Measurements from ENCODE around the gene KLC1. TPM values are rescaled to one million over a fixed set of nuclear protein-coding genes. Genes with fewer than 3 reads are reported as not detected.
"Not testable (repeated sequence)": the region's sequence is repeated elsewhere in the genome, so short reads cannot be mapped to it uniquely, and the experiment has no call there.

KLC1 gene
- total and polyA plus RNA-seq, 4 donors: 22.9 to 131 (median 46.0) TPM

DNA sequence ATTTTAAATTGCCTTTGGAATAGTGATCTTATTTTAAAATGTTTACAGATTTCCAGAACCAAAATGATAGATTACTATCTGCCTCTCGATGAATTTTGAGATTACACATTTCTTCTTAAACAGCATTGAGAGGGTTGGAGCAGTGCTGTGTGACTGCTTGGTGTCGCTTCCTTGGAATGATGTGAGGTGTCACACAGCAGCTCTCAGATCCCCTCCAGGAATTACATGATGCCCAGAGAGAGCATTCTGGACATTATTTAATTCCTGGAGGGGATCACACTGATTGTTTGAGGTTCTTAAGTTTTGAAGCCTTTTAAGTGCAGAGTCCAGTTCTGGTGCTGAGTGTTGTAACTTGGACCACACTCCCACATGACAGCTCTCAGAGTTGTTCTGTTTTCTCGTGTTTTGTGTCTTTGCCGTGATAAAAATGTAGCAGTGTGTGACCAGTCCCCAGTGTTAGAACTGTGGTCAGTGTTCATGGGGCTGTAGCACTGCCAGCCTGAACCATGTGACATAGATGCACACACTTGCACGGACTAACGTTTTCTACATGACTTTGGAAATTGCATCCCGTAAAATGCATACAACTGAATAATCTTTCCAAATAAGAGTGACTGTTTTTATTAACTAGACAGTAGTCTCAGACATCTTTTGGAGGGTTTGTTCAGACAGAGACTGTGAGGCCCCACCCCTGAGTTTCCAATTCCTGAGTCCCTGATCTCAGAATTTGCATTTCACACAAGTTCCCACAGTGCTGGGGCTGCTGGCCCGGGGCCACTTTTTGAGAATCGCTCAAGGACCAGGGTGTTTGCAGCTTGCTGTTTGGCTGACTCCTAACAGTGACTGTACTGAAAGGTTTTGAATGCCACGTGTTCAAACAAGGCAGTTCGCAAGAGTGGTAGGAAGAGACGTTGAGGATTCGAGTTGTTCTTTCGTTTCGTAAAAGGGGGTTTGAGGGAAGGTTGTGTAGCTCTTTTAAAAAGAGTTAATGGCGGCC is 60.2 kb downstream of the KLC1 start:
- no peak overlapping the region for H3K4me3 ChIP-seq (ENCODE audit: low read depth in 1 of 3, low read length in 3 of 3)
- no peak overlapping the region for H3K27ac ChIP-seq (ENCODE audit: low read depth in 1 of 2, low read length in 2 of 2)

DNA sequence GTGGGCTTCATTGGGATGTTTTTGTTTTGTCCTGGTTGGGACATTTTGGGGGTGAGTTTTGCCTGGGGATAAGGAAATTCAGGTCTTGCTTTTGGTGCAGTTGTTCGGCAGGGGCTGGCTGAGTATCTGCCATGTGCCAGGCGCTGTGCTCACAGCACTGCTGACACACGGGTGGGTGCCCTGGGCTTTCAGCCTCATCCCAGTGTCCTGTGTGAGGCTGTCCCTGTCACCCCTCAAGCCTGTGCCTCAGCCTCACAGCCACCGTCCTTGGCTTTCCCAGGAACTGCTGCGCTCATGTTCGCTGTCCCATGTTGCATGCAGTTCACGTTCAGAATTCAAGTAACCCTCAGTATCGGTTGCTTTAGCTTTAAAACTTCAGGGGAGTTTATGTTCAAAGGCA is 61.3 kb downstream of the KLC1 start:
- Histone ChIP-seq H3K27ac (ENCODE audit: low read depth in 1 of 2, low read length in 2 of 2) (no peak overlapping the region), H3K4me1 (ENCODE audit: control insufficient read depth in 4 of 4, insufficient read depth in 4 of 4, low read length in 3 of 4) (peaks cover 0 to 1% (median 0%) of the 10 kb centered on the region in 4 donors)

More for the DNA sequence above, 60.2 kb downstream of the KLC1 start:
- H3K36me3 ChIP-seq (ENCODE audit: control insufficient read depth in 4 of 4, insufficient read depth in 3 of 4, low read depth in 1 of 4, low read length in 3 of 4): peaks cover 23 to 45% (median 36%) of the 10 kb centered on the region in 4 donors
- WGBS: 85% methylated on average over 16 of the region's 16 CpGs
- no peaks in the 10 kb centered on the region for H3K27me3 ChIP-seq (ENCODE audit: control insufficient read depth in 4 of 4, insufficient read depth in 4 of 4, low read length in 3 of 4)
- DNase-seq (ENCODE audit: low spot score): no peak
- no peaks in the 10 kb centered on the region for H3K9me3 ChIP-seq (ENCODE audit: control insufficient read depth in 4 of 4, low read length in 3 of 4)
- TF ChIP-seq HNF4A (conservative IDR thresholded peaks at IDR 0.05): no peak
- no peak for TF ChIP-seq GABPA (IDR thresholded peaks at IDR 0.05 in 1 of 2, conservative IDR thresholded peaks at IDR 0.05 in 1 of 2)
- no peak for TF ChIP-seq YY1 (IDR thresholded peaks at IDR 0.05)
- no peak overlapping the region for H3K9ac ChIP-seq (ENCODE audit: low read depth in 1 of 2, low read length in 2 of 2)
- H3K4me1 ChIP-seq (ENCODE audit: control insufficient read depth in 4 of 4, insufficient read depth in 4 of 4, low read length in 3 of 4): no peaks in the 10 kb centered on the region

DNA sequence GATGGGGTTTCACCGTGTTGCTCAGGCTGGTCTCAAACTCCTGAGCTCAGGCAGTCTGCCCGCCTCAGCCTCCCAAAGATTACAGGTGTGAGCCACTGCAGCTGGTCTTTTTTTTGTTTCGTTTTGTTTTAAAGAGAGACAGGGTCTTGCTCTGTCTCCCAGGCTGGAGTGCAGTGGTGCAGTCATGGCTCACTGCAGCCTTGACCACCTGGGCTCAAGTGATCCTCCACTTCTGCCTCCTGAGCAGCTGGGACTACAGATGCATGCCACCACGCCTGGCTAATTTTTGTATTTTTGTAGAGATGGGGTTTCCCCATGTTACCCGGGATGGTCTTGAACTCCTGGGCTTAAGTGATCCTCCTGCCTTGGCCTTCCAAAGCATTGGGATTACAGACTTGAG is 62.6 kb downstream of the KLC1 start:
- H3K9me3 ChIP-seq (ENCODE audit: control insufficient read depth in 4 of 4, low read length in 3 of 4): not testable (repeated sequence)
- 96% methylated on average over 5 of the region's 5 CpGs for WGBS

More for the DNA sequence above, 61.3 kb downstream of the KLC1 start:
- Histone ChIP-seq H3K27me3 (ENCODE audit: control insufficient read depth in 4 of 4, insufficient read depth in 4 of 4, low read length in 3 of 4) (no peaks in the 10 kb centered on the region), H3K4me3 (ENCODE audit: low read depth in 1 of 3, low read length in 3 of 3) (no peak overlapping the region), H3K36me3 (ENCODE audit: control insufficient read depth in 4 of 4, insufficient read depth in 3 of 4, low read depth in 1 of 4, low read length in 3 of 4) (peaks cover 22 to 51% (median 32%) of the 10 kb centered on the region in 4 donors), H3K9me3 (ENCODE audit: control insufficient read depth in 4 of 4, low read length in 3 of 4) (no peaks in the 10 kb centered on the region), H3K9ac (ENCODE audit: low read depth in 1 of 2, low read length in 2 of 2) (no peak overlapping the region)
- WGBS: 95% methylated on average over 8 of the region's 8 CpGs
- no peak for TF ChIP-seq FOXA2 (IDR thresholded peaks at IDR 0.05)
- TF ChIP-seq FOXA1 (IDR thresholded peaks at IDR 0.05): no peak
- no peak for DNase-seq (ENCODE audit: low spot score)

DNA sequence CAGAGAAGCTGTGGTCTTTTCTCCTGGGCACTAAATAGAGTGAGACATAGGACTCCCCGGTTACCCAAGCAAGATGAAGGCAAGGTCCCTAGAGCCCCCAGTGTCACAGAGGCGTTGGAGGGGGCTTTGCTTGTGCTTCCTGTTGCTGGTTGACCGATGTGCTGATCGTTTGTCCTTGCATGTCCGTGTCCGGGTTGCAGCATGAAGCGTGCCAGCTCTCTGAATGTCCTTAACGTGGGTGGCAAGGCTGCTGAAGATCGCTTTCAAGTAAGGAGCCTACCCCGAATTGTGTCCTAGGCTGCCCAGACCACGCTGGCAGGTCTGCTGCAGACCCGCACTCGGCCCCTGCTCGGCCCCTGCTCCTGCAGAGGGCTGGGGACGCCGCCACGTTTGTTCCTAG is 63.1 kb downstream of the KLC1 start:
- Histone ChIP-seq H3K36me3 (ENCODE audit: control insufficient read depth in 4 of 4, insufficient read depth in 3 of 4, low read depth in 1 of 4, low read length in 3 of 4) (peaks cover 20 to 36% (median 29%) of the 10 kb centered on the region in 4 donors), H3K27me3 (ENCODE audit: control insufficient read depth in 4 of 4, insufficient read depth in 4 of 4, low read length in 3 of 4) (no peaks in the 10 kb centered on the region), H3K9ac (ENCODE audit: low read depth in 1 of 2, low read length in 2 of 2) (no peak overlapping the region), H3K4me1 (ENCODE audit: control insufficient read depth in 4 of 4, insufficient read depth in 4 of 4, low read length in 3 of 4) (peaks cover 0 to 2% (median under 1%) of the 10 kb centered on the region in 4 donors), H3K27ac (ENCODE audit: low read depth in 1 of 2, low read length in 2 of 2) (no peak overlapping the region), H3K9me3 (ENCODE audit: control insufficient read depth in 4 of 4, low read length in 3 of 4) (no peaks in the 10 kb centered on the region), H3K4me3 (ENCODE audit: low read depth in 1 of 3, low read length in 3 of 3) (no peak overlapping the region)
- WGBS: 95% methylated on average over 17 of the region's 17 CpGs
- TF ChIP-seq HNF4A (conservative IDR thresholded peaks at IDR 0.05) (no peak), YY1 (IDR thresholded peaks at IDR 0.05) (no peak), RXRA (IDR thresholded peaks at IDR 0.05) (no peak), NR2F2 (IDR thresholded peaks at IDR 0.05) (no peak)
- TF ChIP-seq, protein P1, sequence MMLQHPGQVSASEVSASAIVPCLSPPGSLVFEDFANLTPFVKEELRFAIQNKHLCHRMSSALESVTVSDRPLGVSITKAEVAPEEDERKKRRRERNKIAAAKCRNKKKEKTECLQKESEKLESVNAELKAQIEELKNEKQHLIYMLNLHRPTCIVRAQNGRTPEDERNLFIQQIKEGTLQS (IDR thresholded peaks at IDR 0.05): no peak
- DNase-seq (ENCODE audit: low spot score): no peak

More for the DNA sequence above, 62.6 kb downstream of the KLC1 start:
- H3K4me3 ChIP-seq (ENCODE audit: low read depth in 1 of 3, low read length in 3 of 3); H3K9ac ChIP-seq (ENCODE audit: low read depth in 1 of 2, low read length in 2 of 2); H3K27me3 ChIP-seq (ENCODE audit: control insufficient read depth in 4 of 4, insufficient read depth in 4 of 4, low read length in 3 of 4); H3K4me1 ChIP-seq (ENCODE audit: control insufficient read depth in 4 of 4, insufficient read depth in 4 of 4, low read length in 3 of 4); H3K27ac ChIP-seq (ENCODE audit: low read depth in 1 of 2, low read length in 2 of 2); DNase-seq (ENCODE audit: low spot score): not testable (repeated sequence)
- H3K36me3 ChIP-seq (ENCODE audit: control insufficient read depth in 4 of 4, insufficient read depth in 3 of 4, low read depth in 1 of 4, low read length in 3 of 4): peaks cover 20 to 40% (median 31%) of the 10 kb centered on the region in 4 donors

Measured in liver (tissue), 9 donors.